T-helper 2 cell treated with Interferon-gamma antibody and Interleukin-4, amounts not matched to agents 100 ng/mL and 5 ng/mL, for 36 hours (primary cell): ENCODE results near the gene DPCD. TPM values are rescaled to one million over a fixed set of nuclear protein-coding genes. Genes with fewer than 3 reads are reported as not detected.

ENCODE experiments used
- intact Hi-C: fragments of 100-400 bp; cut with micrococcal nuclease; formaldehyde crosslinking; loops from one replicate; pipeline ENCODE4 v1.15.1; 2023
- total RNA-seq: library from RNA; stranded (reverse); gene quantifications from 2 replicates; pipeline ENCODE4 v1.2.3, GENCODE V29; 2022

Gene DPCD
- total RNA-seq, 1 donor from 2014 or later = 2.0 TPM

- intact Hi-C loops = no loop called here
These were observed 20.7 kb upstream of the DPCD start for GRCh38 chr10:101567165-101568006.

DNA sequence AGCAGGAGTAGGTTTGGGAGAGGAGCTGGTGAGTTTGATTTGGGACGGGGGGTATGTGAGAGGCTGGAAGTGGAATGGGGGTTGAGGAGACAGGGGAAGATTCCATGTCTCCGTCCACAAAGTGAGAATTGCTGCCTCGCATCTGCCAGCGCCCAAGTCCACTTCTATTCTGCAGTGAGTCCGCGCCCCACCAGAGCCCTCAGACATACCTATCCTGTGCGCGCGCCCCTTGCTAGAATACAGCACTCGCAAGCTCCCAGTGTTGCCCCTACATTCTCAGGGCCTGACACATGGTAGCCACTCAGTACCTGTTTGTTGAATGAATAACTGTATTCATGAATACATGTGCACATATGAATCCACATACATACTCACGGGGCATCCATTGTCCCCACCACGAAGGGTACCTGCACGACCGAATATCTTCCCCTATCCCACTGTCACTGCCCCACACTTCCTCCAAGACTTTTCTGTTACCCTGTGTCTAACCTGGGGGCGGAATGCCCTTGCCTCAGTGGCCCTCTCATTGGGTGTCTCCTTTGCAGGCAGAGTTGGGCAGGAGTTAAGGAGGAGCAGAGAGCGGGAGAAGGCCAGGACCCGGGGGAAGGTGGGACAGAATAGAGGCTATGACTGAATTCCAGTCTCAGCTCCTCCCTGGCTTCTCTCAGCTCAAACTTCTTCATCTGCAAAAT is 19.9 kb upstream of the DPCD start:
- intact Hi-C loops = no loop called here

DNA sequence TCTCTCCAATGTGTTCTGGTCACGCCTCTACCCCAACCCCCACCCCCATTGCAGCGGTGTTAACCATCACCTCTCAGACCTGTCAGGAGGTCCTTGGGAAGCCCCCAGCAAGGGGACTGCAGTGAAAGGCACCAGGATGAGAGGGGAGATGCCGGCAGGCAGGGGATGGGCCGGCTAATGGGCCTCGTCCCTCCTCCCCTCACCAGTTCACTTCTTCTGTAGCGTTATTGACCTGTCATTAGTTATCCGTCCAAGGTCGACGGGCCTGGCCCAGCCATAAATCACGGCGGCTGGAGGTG is 18.8 kb upstream of the DPCD start:
- intact Hi-C loops = no loop called here

DNA sequence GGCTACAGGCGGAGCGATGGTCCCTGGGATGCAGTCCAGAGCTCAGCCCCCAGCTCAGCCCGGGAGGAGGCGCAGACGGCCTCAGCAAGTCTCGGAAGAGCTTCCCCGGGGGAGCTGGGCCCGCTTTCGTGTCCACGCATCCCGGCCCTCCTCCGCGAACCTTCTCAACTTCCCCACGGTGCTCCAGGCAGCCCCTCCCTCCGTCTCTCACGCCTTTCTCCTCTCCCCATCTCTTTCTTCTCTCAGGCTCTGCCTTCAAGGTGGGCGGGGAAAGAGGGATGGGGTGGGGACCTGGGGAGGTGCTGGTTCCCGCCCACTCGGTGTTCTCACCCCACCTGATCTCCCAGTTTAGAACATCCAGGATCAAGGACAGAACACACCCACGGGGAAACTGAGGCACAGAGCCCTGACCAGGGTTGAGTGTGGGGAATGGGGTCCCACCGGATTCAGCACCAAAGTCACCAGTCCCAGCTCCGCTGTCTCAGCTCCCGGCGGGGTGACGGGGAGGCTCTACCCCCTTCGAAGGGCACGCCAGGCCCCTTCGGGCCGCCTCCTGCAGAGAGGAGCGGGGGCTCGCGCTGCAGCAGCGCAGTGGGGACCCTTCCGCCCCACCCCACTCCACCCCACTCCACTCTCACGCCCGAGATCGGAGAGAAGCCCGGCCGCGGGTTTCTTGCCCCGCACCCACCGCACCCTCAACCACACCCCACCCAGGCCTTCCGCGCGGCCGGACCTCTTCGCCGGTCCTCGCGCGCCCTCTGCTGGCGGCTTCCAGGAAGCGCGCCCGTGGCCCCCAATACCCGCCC is 18.3 kb upstream of the DPCD start:
- intact Hi-C loops = loop anchor here (1.0 to 5.0 kb wide), 4 partner anchors 33 to 408 kb away; no protein-coding TSS in a partner anchor

DNA sequence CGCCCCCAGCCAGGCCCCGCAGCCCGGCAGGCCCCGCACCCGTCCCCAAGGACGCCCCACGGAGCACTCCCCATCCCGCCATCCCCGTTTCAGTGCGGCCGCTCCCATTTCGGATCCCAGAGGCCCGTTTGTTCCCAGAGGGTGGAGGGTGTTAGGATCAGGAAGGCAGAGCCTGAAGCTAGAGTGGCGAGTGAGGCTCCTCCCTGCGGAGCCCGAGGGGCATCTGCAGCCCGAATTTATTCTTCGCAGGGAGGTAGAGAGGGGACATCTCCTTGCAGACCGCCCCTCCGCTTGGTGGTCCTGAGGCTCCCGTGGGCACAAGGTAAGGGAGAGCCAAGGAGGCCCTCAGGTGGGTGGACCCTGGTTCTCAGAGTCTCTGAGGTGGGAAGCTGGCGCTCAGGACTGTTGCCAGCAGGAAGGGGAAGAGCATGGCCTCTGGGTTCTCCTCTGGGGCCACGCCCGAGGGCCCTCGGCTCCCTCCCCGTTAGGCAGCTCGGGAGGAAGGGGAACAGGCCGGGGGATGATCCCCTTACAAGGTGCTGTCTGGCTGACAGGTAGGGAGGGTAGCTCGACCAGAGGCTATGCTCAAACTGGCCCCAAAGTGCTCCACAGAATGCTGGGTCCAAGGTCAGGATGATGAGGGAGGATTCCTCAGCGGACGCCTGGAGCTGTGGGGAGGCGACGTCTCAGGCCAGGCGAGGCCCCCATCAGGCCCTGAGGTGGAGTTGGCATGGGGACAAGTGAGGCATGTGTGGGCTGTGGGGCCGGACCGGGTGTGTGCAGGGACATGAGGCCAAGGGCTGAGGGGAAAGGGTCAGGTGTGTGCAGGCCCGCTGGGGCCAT is 17.5 kb upstream of the DPCD start:
- intact Hi-C loops = loop anchor here (1.0 to 5.0 kb wide), 4 partner anchors 34 to 408 kb away; no protein-coding TSS in a partner anchor

- intact Hi-C loops = loop anchor here (2.0 to 5.0 kb wide), 3 partner anchors 35 to 409 kb away; no protein-coding TSS in a partner anchor
These were observed 16.7 kb upstream of the DPCD start for GRCh38 chr10:101571271-101571925.

GRCh38 chr10:101572126-101572525 is 16.0 kb upstream of the DPCD start:
- intact Hi-C loops = loop anchor here (5.0 kb wide), 1 partner anchor 410 kb away; no protein-coding TSS in a partner anchor

DNA sequence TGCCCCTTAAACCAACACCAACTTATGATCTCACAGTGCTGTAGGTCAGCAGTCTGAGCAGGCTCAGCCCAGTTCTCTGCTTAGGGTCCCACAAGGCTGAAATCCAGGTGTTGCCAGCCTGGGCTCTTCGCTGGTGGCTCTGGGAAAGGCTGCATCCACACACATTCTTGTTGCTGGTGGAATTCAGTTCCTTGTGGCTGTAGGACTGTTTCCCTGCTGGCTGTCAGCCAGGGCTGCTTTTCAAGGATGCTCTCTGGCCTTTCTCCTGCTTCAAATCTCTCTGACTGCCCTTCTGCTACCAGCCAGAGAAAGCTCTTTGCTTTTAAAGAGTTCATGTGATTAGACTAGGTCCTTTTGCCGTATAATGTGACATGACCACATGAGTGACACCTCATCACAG is 15.3 kb upstream of the DPCD start:
- intact Hi-C loops = loop anchor here (5.0 kb wide), 1 partner anchor 410 kb away; no protein-coding TSS in a partner anchor

DNA sequence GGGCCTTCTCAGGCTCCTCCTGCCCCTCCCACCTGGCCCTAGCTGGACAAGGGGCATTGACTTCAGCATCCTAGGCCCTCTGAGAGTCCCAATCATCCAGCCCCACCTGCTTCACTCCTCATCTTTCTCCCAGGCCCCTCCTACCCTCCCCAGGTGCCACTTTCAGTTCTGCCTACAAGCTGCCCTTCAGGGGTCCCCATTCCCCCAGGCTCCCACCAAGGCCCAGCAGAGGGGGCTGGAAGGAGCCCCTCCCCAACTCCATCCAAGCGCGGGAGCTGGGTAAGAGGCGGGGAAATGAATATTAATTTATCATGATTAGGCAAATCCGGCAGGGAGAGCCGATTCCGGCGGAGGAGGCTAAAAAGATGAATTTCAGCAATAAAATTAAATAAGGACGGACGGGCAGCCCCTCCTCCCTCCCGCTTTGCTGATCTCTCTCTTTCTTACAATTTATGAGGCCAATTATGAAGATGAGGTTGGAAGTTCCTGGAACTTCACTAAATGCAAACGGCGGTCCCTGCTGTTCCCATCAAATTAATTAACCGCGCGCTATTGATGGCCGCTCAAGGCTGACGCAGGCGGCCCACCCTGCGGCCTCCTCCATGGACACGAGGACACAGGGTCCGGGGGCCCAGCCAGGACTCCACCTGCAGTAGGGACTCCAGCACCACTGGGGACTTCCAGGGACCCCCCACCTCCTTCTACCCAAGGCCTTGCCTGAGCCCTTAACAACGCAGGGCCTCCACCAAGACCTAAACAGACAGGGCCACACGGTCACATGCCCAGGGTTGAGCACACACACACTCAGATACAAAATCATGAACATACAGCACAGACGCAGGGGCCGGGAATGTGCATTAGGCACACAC is 14.0 kb upstream of the DPCD start:
- intact Hi-C loops = loop anchor here (5.0 kb wide), 1 partner anchor 412 kb away; no protein-coding TSS in a partner anchor

GRCh38 chr10:101575091-101575490 is 13.0 kb upstream of the DPCD start:
- intact Hi-C loops = no loop called here

DNA sequence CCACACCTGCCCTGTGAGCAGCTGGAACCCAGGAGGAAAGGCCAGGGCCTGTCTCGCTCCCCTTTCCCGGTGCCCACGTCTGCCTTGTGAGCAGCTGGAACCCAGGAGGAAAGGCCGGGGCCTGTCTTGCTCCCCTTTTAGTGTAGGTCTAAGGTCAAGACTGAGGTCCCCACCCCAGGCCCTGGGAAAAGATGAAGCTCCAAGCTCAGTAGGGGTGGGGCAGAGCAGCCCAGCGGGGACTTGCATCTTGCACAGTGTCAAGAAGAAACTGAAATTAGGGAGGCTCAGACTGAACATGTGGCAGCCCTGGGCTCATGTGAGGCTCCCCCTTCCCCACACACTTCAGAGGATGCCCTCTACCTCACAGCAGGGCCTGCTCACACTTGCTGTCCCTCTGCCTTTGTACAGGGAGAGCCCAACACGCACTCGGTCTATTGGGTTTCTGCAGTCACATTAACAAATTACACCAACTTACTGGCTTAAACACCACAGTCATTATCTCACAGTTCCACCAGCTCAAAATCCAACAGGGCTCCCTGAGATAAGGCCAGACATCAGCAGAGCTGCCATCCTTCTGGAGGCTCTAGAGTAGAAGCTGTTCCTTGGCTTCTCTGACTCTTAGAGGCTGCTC is 12.4 kb upstream of the DPCD start:
- intact Hi-C loops = no loop called here

GRCh38 chr10:101576211-101576863 is 11.8 kb upstream of the DPCD start:
- intact Hi-C loops = no loop called here

DNA sequence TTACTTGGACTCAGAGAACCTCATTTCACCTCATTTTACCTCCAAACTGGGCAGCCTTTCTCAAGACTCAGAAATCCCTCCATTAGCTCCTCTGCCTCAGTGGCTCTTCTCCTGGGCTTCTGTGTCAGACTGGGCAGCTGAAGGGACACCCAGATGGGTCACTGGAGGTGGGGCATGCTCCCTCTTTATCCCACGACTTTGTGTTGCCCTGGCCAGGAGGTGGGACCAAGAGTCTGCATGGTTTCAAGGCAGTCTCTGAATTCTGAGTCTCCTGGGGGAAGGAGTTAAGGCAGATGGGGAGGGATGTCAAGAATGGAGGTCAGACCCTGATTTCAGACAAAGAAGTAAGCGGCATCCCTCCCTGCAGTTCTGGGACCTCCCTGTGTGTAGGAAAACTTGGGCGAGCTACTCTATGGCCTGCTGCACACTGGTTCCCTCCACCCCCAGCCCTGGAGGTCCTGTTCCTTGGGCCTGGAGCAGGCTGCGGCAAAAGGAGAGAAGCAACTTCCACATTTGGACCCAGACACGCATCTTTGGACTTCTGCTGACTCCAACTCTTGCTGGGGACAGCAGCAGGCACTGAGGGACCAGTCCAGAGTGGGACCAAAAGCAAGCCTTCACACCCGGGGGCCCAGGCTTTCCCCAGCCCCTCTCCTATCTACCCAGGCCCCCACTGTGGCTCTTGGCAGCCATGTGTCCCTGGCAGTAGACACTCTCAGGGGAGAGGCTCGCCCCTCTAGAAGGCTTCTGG is 10.8 kb upstream of the DPCD start:
- intact Hi-C loops = no loop called here

- intact Hi-C loops = no loop called here
These were observed 9.9 kb upstream of the DPCD start for GRCh38 chr10:101578192-101578591.

GRCh38 chr10:101578803-101579515 is 9.2 kb upstream of the DPCD start:
- intact Hi-C loops = no loop called here

DNA sequence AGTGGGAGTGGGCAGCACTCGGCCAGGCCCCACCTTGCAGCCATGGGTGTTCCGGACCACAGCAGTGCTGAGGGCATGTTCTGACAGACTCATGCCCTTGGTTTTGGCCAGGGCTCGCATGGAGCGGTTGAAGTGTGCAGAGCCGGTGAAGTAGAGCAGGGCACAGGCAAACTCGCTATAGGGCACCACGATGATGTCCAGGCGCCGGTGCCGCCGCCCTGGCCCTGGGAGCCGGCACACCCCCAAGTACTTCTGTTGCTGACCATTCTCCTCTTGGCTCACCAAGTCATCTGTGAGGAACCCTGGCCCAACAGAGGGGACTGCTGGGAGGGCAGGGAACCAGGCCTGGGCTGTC is 8.6 kb upstream of the DPCD start:
- intact Hi-C loops = no loop called here
